ENCODE data around the gene THSD7A. TPM values are rescaled to one million over a fixed set of nuclear protein-coding genes. Genes with fewer than 3 reads are reported as not detected.

THSD7A gene
- total and polyA plus RNA-seq, 2 donors from 2014 or later, result 5.1 to 24.3 TPM

DNA sequence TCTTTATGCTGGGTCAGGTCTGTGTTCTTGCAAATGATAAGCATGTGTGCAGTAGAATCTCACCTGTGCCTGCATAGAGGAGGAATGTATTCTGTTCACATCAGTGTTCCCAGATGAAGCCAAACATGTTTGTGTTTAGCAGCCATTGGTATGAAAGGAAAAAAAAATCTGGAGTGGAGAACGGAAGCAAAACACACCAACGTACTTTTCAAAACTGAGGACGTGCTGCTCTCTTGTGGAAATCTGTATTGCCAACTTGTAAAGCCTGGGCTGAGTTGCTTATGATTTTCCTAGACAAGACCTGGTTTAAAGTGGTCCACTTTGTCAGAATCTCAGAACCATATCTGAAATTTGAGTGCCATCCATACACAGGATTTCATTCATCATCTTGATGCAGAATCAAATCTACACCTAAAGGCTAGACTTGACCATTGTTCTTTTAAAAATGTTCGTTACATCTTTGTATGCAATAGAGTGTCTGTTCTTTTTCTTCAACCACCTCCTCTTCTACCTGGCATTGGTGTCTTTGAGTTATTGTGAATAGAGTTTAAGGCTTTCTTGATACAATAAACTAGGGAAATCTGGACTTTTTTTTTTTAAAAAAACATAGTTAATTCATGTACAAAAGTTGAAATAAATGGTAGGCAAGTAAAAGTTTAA lies 490.6 kb downstream of the THSD7A start:
- H3K27me3 ChIP-seq (ENCODE audit: control insufficient read depth, insufficient read depth, low read length), result no peaks in the 10 kb centered on the region
- intact Hi-C loops (cut with DNase I), result no loop called here
- DNase-seq (peak in 3 of 5 donors; percentile 22 to 79 (median 62)), FAIRE-seq (no peak)
- H3K9me3 ChIP-seq (ENCODE audit: control insufficient read depth in 2 of 3, insufficient read depth in 1 of 3, low read length in 3 of 3), result no peaks in the 10 kb centered on the region
- H3K27ac ChIP-seq (ENCODE audit: low read depth in 2 of 2, low read length in 2 of 2), result no peak overlapping the region
- TF ChIP-seq, protein P1, sequence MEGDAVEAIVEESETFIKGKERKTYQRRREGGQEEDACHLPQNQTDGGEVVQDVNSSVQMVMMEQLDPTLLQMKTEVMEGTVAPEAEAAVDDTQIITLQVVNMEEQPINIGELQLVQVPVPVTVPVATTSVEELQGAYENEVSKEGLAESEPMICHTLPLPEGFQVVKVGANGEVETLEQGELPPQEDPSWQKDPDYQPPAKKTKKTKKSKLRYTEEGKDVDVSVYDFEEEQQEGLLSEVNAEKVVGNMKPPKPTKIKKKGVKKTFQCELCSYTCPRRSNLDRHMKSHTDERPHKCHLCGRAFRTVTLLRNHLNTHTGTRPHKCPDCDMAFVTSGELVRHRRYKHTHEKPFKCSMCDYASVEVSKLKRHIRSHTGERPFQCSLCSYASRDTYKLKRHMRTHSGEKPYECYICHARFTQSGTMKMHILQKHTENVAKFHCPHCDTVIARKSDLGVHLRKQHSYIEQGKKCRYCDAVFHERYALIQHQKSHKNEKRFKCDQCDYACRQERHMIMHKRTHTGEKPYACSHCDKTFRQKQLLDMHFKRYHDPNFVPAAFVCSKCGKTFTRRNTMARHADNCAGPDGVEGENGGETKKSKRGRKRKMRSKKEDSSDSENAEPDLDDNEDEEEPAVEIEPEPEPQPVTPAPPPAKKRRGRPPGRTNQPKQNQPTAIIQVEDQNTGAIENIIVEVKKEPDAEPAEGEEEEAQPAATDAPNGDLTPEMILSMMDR (IDR thresholded peaks at IDR 0.05; ENCODE audit: borderline replicate concordance, extremely low read depth, insufficient read depth), result peak; percentile 34
- no peaks in the 10 kb centered on the region for H3K4me1 ChIP-seq (ENCODE audit: control insufficient read depth in 2 of 3, insufficient read depth in 2 of 3, low read depth in 1 of 3, low read length in 3 of 3)
- H3K36me3 ChIP-seq (ENCODE audit: control insufficient read depth in 2 of 3, insufficient read depth in 3 of 3, low read length in 3 of 3), result no peaks in the 10 kb centered on the region
- H3K4me3 ChIP-seq (ENCODE audit: low read length in 3 of 3), result peak overlapping the region in 1 of 3 donors; percentile 52
- H3K9ac ChIP-seq (ENCODE audit: low read length in 3 of 3), result no peak overlapping the region

DNA sequence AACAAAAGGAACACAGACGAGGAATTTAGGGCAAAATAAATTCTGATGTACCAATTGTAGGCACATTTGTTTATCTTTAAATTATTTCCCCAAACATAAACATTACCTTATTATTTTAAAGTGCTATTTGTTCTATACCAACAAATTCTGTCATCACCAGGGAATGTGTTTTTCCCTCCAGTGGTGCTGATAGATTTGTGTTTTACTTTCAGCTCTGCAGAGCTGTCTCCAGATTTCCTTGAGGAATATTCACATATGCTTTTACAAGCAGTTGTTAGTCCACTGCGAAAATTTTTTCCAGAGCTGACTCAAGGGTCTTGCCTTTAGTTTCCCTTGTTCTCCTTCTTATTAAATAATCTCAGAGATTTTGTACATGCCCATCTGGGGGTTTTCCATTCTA lies 495.6 kb downstream of the THSD7A start:
- DNase-seq (peak in 1 of 5 donors; percentile 21), FAIRE-seq (no peak)
- Histone ChIP-seq H3K9ac (ENCODE audit: low read length in 3 of 3) (no peak overlapping the region), H3K9me3 (ENCODE audit: control insufficient read depth in 2 of 3, insufficient read depth in 1 of 3, low read length in 3 of 3) (peaks cover 0 to 3% (median 0%) of the 10 kb centered on the region in 3 donors), H3K4me1 (ENCODE audit: control insufficient read depth in 2 of 3, insufficient read depth in 2 of 3, low read depth in 1 of 3, low read length in 3 of 3) (no peaks in the 10 kb centered on the region), H3K36me3 (ENCODE audit: control insufficient read depth in 2 of 3, insufficient read depth in 3 of 3, low read length in 3 of 3) (no peaks in the 10 kb centered on the region), H3K27me3 (ENCODE audit: control insufficient read depth, insufficient read depth, low read length) (no peaks in the 10 kb centered on the region), H3K27ac (ENCODE audit: low read depth in 2 of 2, low read length in 2 of 2) (no peak overlapping the region), H3K4me3 (ENCODE audit: low read length in 3 of 3) (no peak overlapping the region)
- intact Hi-C loops (cut with DNase I), result no loop called here
- TF ChIP-seq, protein P1 (IDR thresholded peaks at IDR 0.05; ENCODE audit: borderline replicate concordance, extremely low read depth, insufficient read depth), result no peak

GRCh38 chr7:11335947-11336346 lies 496.1 kb downstream of the THSD7A start:
- no peak overlapping the region for H3K27ac ChIP-seq (ENCODE audit: low read depth in 2 of 2, low read length in 2 of 2)
- intact Hi-C loops (cut with DNase I), result no loop called here
- H3K9ac ChIP-seq (ENCODE audit: low read length in 3 of 3), result no peak overlapping the region
- no peaks in the 10 kb centered on the region for H3K4me1 ChIP-seq (ENCODE audit: control insufficient read depth in 2 of 3, insufficient read depth in 2 of 3, low read depth in 1 of 3, low read length in 3 of 3)
- H3K36me3 ChIP-seq (ENCODE audit: control insufficient read depth in 2 of 3, insufficient read depth in 3 of 3, low read length in 3 of 3), result no peaks in the 10 kb centered on the region
- peaks cover 0 to 3% (median 0%) of the 10 kb centered on the region in 3 donors for H3K9me3 ChIP-seq (ENCODE audit: control insufficient read depth in 2 of 3, insufficient read depth in 1 of 3, low read length in 3 of 3)
- DNase-seq (no peak), FAIRE-seq (no peak)
- H3K4me3 ChIP-seq (ENCODE audit: low read length in 3 of 3), result no peak overlapping the region
- TF ChIP-seq, protein P1 (IDR thresholded peaks at IDR 0.05; ENCODE audit: borderline replicate concordance, extremely low read depth, insufficient read depth), result no peak
- H3K27me3 ChIP-seq (ENCODE audit: control insufficient read depth, insufficient read depth, low read length), result no peaks in the 10 kb centered on the region
